Chondrocyte (in vitro differentiated cells): ENCODE results near the gene TECPR2. TPM values are rescaled to one million over a fixed set of nuclear protein-coding genes. Genes with fewer than 3 reads are reported as not detected.

ENCODE experiments used
- DNase-seq: peaks from one replicate; pipeline ENCODE4 v3.0.0; 2021; ENCODE audit warnings: mixed read lengths, low spot score
- H3K27ac Mint-ChIP-seq: one replicate; pipeline ENCODE4 v1.8.0; 2021; ENCODE audit warnings: mild to moderate bottlenecking, moderate library complexity, mixed read lengths; ENCODE audit not compliant: unreplicated experiment
- H3K27me3 Mint-ChIP-seq: 2 replicates; pipeline ENCODE4 v1.8.0; 2021; ENCODE audit warnings: low read depth, mixed read lengths
- H3K36me3 Mint-ChIP-seq: 2 replicates; pipeline ENCODE4 v1.8.0; 2021; ENCODE audit warnings: low read depth, mixed read lengths
- H3K4me1 Mint-ChIP-seq: 2 replicates; pipeline ENCODE4 v1.8.0; 2021; ENCODE audit warnings: low read depth, mild to moderate bottlenecking, mixed read lengths
- H3K4me3 Mint-ChIP-seq: one replicate; pipeline ENCODE4 v1.8.0; 2021; ENCODE audit warnings: mild to moderate bottlenecking, moderate library complexity, mixed read lengths; ENCODE audit not compliant: unreplicated experiment
- H3K9me3 Mint-ChIP-seq: 2 replicates; pipeline ENCODE4 v1.8.0; 2021; ENCODE audit warnings: low read depth, mixed read lengths
- CTCF ChIP-seq: fragments of 200-600 bp; sonication (generic); IDR thresholded peaks from 2 replicates; pipeline ENCODE4 v1.5.0; 2021; ENCODE audit warnings: antibody characterized with exemption, mild to moderate bottlenecking, moderate library complexity
- total RNA-seq: library from RNA; stranded (reverse); gene quantifications from 3 replicates; pipeline ENCODE4 v1.2.1, GENCODE V29; 2021

Gene TECPR2
- total RNA-seq, 1 donor from 2014 or later = 32.2 TPM

GRCh38 chr14:102320033-102320660, 42.6 kb upstream of the TECPR2 start:
- H3K4me1 Mint-ChIP-seq = peaks cover 53% of the 10 kb centered on the region
- no peaks in the 10 kb centered on the region for H3K9me3 Mint-ChIP-seq
- H3K27me3 Mint-ChIP-seq = no peaks in the 10 kb centered on the region
- peak overlapping the region; percentile 82 for H3K4me3 Mint-ChIP-seq
- TF ChIP-seq CTCF = no peak
- no peaks in the 10 kb centered on the region for H3K36me3 Mint-ChIP-seq
- H3K27ac Mint-ChIP-seq = peak overlapping the region; percentile 95
- no peak for DNase-seq

- no peak overlapping the region for H3K27ac Mint-ChIP-seq
- H3K36me3 Mint-ChIP-seq = no peaks in the 10 kb centered on the region
- TF ChIP-seq CTCF = no peak
- no peaks in the 10 kb centered on the region for H3K27me3 Mint-ChIP-seq
- peak overlapping the region; percentile 82 for H3K4me3 Mint-ChIP-seq
- DNase-seq = no peak
- peaks cover 47% of the 10 kb centered on the region for H3K4me1 Mint-ChIP-seq
- no peaks in the 10 kb centered on the region for H3K9me3 Mint-ChIP-seq
Measured at GRCh38 chr14:102320671-102321455, 41.9 kb upstream of the TECPR2 start.

GRCh38 chr14:102321456-102322422, 41.0 kb upstream of the TECPR2 start:
- no peaks in the 10 kb centered on the region for H3K36me3 Mint-ChIP-seq
- no peaks in the 10 kb centered on the region for H3K27me3 Mint-ChIP-seq
- H3K4me1 Mint-ChIP-seq = peaks cover 38% of the 10 kb centered on the region
- TF ChIP-seq CTCF = no peak
- no peaks in the 10 kb centered on the region for H3K9me3 Mint-ChIP-seq
- peak overlapping the region; percentile 20 for H3K27ac Mint-ChIP-seq
- DNase-seq = no peak
- no peak overlapping the region for H3K4me3 Mint-ChIP-seq

GRCh38 chr14:102323102-102323501, 39.6 kb upstream of the TECPR2 start:
- H3K4me3 Mint-ChIP-seq = no peak overlapping the region
- no peak for DNase-seq
- peak overlapping the region; percentile 11 for H3K27ac Mint-ChIP-seq
- H3K9me3 Mint-ChIP-seq = no peaks in the 10 kb centered on the region
- no peaks in the 10 kb centered on the region for H3K36me3 Mint-ChIP-seq
- peaks cover 26% of the 10 kb centered on the region for H3K4me1 Mint-ChIP-seq
- no peaks in the 10 kb centered on the region for H3K27me3 Mint-ChIP-seq
- peak; percentile 85 for TF ChIP-seq CTCF

- no peaks in the 10 kb centered on the region for H3K9me3 Mint-ChIP-seq
- H3K36me3 Mint-ChIP-seq = no peaks in the 10 kb centered on the region
- no peaks in the 10 kb centered on the region for H3K27me3 Mint-ChIP-seq
- TF ChIP-seq CTCF = no peak
- H3K4me3 Mint-ChIP-seq = no peak overlapping the region
- no peak for DNase-seq
- peaks cover 8% of the 10 kb centered on the region for H3K4me1 Mint-ChIP-seq
- H3K27ac Mint-ChIP-seq = no peak overlapping the region
Measured at GRCh38 chr14:102325791-102326345, 36.9 kb upstream of the TECPR2 start.
